Inferior parietal cortex (tissue), 1 donor: ENCODE results near the gene CHCHD4.
"Not testable (repeated sequence)": the region's sequence is repeated elsewhere in the genome, so short reads cannot be mapped to it uniquely, and the experiment has no call there.

Experiments used
- DNase-seq: peaks from one replicate; pipeline ENCODE4 v3.0.0-alpha.2; 2016; ENCODE audit errors: extremely low spot score

CHCHD4 gene

DNA sequence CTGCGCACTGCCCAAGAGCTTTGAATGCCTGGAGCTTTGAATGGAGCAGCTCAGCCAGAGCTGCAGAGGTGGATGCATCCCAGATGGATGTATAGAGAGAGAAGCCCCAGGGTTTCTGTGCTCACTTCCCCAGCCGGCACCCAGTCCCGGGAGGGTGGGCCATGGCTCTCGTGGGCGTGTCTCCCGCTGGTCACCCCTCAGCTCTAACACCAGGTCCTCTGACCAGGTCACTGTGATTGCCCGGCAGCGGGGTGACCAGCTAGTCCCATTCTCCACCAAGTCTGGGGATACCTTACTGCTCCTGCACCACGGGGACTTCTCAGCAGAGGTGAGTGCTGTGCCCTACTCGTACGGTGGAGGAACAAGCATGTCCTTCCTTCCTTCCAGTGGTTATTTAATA is 10.9 kb upstream of the CHCHD4 start:
- DNase-seq, result no peak

DNA sequence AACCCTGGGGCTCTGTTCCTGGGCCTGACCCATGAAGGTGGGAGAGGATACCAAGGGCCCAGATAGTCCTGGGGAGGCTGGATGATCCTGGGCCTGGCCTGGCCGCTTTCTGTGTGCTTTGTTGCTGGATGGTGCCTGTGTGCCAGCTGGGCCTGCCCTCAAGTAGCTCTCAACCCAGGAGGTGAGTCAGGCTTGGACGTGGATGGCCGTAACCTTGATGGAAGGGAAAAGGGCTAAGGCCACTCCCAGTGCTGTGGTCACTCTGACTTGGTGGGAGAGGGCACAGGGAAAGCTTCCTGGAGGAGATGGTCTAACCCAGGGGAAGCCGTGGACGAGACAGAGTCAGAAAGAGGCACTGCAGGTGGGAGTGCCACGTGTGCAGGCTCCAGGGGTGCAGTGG is 9.6 kb upstream of the CHCHD4 start:
- DNase-seq, result no peak

DNA sequence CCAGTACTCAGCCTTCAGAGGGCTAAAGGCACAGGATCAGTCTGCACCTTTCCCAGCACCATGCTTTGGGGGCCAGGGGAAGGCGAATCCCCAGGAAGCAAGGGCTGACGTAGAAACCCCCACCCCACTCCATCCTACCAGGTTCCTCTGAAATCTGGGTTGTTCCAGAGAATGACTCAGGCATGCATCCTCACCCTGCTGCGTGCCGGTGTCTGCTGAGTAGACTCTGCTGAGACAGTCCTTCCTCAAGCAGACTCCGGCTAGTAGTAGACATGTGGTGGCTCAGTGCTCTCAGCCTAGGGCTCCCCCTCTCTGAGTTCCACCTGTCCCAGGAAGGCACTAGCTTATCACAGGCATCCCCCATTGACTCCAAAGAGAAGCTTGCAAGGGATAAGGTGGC is 9.2 kb upstream of the CHCHD4 start:
- DNase-seq, result no peak

DNA sequence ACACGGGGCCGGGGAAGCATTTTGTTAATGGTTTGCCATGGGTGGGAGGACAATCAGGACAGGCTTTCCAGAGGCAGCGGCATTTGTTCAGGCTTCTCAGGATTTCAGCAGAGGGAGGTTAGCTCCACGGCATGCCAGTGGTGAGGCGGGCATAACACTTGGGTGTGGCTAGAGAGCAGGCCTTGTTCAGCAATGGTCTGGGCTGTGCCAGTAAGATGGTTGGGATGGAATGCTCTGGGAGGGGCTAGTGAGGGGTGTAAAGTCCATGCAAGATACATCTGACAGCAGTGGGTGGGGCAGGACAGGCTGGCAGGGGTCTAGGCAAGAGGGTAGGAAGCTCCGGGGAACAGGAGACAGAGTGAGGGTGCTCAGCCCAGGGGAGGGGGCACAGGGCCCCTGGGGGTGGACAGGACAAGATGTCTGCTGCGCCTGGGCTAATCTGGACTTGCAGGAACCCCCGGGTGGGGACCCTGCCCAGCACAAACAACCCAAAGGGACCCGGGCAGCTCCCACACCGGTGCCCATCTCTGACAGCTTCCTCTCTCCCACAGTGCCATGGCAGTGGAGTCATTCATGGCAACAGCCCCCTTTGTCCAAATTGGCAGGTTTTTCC is 8.6 kb upstream of the CHCHD4 start:
- DNase-seq, result no peak

DNA sequence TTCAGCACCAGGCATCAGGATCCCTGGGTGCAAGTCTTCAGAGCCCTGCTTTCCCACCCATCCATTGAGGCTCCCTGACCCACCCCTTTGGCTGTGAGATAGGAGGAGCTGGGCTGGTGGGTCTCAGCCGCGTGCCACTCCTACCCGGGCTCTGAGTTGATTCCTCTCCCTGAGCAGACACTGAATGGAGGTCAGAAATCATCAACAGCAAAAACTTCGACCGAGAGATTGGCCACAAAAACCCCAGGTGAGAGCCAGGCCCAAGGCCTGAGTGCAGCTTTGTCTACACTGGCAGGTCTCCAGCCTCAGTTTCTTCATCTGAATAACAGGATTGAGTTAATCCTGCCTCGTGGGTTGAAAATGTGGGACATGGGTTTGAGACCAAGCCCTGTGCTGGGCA is 8.0 kb upstream of the CHCHD4 start:
- no peak for DNase-seq

DNA sequence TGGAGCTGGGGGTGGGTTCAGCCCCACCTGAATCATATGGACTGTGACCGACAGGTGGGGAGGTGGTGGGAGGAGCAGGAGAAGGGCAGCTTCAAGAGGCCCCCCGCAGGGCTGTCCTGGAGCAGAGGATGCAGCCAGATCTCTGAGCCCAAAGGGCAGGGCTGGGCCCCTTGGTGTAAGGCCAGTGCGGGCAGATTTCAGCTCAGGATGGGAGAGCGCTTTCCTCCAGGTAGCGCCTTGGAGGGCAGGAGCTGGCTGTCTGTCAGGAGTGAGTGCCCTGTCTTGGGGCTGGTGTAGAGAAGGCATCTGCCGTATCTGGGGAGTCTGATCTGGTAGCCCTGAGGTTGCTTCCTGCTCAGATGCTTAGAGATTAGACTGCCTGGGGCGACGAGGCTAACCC is 7.5 kb upstream of the CHCHD4 start:
- DNase-seq, result no peak

DNA sequence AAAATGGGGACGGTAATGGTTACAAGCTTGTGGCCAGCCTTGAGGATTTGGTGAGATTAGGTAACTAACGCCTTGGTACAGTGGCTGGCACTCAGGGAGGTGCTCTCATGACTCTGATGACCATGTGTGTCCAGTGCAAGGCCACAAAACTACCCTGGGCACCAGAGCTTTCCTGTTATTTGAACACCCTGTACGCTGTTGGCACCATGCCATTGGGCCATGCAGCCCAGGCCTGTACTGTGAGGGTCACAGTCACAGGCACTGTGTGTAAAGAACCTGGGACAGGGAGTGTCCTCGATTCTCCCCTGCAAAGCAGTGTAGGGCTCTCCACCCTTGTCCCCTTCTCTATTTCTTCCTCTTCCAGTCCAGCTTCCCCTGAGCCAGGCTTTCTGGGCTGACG is 6.5 kb upstream of the CHCHD4 start:
- no peak for DNase-seq

DNA sequence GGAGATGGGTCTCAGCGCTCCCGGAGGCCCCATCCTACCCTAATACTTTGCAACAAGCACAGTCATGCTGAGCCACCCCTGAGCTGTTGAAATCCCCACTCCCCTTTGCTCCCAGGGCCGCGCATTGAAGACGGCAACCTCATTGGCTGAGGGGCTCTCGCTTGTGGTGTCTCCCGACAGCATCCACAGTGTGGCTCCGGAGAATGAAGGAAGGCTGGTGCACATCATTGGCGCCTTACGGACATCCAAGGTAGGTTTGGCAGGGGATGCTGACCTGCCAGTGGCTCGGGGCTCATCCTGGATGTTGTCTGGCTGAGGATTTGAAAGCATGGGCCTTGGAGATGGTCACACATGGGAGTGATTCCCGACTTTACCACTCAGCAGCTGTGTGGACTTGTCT is 6.0 kb upstream of the CHCHD4 start:
- DNase-seq, result no peak

DNA sequence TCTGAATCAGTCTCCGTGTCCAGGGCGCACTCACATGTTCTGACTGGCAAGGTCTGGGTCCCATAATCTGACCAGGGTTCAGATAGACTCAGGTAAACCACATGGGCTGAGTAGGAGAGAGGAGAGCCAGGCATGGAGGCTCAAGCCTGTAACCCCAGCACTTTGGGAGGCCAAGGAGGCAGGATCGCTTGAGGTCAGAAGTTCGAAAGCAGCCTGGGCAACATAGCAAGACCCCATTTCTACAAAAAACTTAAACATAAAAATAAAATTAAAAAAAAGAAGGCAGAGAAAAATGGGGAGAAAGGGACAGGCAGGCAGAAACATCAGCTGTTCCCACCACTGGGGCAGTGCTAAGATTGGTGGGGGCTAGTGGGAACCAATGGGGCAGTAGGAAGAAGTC is 5.6 kb upstream of the CHCHD4 start:
- DNase-seq, result no peak

DNA sequence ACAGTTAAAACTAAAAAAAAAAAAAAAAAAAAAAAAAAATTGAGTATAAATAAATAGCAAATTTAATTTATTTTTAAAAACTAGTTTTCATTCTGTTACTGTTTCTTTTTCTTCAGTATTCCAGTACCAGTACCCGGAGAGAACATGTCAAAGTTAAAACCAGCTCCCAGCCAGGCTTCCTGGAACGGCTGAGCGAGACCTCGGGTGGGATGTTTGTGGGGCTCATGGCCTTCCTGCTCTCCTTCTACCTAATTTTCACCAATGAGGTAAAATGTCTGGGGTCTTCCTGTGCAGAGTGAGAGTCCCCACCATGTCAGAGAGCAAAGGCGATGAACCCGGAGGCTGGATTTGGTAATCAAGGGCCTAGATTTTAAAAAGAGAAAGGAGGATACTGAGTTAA is 4.6 kb upstream of the CHCHD4 start:
- DNase-seq, result no peak

DNA sequence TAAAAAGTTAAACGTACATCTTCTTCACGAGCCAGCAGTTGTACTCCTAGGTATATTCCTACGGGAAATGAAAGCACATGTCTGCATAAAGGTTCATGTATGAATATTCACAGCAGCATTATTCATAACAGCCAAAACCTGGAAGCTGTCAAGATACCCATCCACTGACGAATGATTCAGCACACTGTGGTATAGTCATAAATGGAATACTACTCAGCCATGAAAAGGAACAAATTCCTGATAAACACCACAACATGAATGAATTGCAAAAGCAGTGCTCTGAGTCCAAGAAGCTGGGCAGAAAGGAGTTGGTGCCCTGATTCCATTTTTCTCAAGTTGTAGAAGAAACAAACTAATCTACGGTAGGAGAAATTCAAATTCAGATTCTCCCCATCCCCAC is 4.1 kb upstream of the CHCHD4 start:
- DNase-seq, result no peak

DNA sequence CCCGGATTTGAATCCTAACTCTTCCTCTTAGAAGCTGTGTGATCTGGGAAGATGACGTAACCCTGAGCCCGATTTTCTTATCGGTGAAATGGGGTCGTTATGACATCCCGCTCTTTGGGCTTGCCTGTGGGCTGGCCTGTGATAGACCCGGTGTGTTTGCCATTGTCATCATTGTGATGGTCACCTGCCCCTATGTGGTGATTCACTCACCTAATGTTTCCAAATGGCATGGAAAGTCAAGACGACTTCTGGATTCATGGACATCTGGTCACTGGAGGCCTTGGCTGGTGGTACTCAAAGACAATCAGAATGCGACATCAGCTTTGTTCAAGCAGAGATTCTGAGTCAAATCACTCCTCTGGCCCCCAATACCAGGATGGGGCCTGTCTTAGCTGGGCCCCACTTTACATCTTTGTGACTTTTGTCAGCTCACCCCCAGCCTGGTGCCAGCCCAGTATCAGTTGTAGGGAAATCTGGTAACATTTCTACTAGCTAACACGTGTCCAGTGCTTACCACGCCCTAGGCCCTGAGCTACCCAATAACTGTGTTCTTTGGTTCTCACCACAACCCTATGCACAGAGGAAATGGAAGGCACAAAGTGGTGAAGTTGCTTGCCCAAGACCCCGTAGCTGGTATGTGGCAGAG is 3.0 kb upstream of the CHCHD4 start:
- no peak for DNase-seq

DNA sequence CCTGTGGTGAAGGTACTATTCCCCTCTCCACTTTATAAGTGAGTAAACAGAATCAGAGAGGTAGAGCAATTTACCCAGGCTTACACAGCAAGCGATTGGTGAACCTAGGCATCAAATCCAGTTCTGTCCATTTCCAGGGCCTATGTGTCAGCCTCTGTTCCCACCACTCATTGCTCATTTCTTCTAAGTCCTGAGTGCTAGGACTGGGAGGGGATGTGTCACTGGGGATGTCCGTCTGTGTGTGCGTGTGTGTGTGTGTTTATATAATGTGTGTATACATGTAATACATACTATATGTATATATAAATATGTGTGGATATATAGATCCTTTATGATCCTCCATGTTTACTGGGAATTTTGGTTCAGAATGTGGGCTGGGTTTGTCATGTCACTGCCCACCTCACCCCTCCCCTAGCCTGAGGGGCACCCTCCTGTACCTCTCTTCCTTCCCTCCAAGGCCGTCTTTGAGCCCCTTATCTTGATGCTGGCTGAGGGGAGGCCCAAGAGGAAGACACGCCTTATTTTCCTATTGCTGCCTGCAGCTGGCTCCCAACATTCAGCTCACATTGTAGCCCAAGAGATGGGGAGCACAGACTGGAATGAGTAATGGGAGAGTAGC is 2.3 kb upstream of the CHCHD4 start:
- DNase-seq, result no peak

DNA sequence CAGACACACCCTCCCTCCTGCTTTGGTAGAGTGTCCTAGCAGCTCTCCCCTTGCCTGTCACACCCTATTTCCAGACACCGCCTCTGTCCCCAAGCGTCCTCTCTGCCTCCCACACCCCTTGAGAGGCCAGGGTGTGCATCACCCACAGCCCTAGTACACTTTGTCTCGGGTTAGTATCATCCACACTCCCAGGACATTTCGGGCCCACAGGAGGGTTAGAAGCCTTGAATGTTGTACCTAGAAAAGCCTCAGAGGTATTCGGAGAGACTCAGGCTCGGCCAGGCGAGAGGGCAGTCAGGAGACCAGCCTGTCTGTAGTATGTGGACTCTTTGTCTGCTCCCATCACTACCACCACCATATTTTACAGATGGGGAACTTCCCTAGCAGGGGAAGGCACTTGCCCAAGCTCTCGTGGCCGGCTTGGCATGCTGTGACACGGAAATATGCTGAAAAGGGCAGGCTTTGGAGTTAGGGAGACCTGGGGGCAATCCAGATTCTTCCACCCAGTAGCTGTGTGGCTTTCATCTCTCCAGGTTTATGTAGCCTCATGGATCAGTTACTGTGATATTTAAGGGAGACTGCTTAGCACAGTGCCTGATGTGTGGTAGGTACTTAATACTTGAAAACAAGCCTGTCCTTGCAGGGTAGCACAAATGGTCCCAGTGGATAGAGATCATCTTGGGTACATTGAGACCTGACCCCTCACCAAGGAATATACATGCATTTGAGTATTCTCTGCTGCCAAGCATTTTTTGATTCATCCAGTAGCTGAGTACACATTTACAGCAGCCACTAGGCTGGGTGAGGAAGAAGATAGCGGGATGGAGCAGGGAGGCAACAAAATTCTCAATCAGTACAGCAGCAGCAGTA is 1.6 kb upstream of the CHCHD4 start:
- DNase-seq, result no peak

DNA sequence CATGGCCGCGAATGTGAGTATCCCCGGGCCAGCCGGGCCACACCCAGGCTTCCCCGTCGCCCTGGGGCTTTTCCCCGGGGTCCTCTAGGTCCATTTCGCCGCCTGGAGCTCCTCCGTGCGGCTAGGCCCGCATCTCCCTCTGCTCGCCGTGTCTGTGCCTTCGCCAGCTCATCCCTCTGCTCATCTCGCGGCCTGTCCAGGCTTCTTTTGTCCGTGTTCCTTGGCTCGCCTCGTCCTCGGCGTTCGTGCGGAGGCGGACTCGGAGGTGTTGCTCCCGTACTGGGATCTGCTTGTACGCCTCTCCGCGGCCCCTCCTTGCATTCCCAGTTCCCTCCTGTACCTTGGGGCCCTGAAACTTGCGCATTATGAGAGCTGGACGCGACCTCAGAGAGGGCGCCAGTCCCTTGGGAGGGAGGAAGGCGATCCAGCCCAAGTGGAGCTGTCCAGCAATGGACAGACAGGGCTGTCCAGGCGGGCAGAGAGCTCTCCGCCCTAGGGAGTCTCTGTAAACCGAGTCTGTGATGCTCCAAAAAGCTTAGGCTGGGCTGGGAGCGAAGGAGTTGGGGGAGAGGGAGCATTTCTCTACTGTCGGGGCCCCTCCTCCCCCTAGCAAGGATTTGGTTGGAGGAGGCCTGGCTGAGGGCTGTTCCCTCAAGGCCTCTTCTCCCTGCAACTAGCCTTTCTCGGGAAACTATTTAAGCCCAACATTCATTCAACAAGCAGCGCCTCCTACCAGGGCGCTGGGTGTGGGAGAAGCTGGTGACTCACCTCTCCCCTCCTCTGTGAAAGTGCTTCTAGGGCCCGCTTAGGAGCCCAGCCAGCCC is 735 bp upstream of the CHCHD4 start:
- DNase-seq, result peak; percentile 53

DNA sequence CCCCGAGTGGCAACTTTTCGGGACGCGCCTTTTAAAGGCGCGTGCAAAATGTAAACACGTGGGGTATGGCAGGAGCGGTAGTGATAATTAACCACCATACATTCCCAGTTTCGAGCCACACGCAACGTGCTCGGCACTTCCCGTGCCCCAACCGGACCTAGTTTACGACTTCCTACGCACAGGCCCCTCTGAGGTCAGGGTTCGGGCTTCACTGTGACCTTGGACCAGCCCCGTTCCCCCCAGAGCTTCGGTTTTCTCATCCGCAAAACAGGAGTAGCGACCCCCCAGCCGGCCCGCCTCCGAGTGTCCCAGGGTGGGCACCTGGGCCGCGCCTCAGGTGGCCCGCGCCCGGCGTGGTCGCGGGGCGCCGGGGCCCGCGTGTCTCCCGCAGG is 451 bp downstream of the CHCHD4 start:
- peak; percentile 55 for DNase-seq

DNA sequence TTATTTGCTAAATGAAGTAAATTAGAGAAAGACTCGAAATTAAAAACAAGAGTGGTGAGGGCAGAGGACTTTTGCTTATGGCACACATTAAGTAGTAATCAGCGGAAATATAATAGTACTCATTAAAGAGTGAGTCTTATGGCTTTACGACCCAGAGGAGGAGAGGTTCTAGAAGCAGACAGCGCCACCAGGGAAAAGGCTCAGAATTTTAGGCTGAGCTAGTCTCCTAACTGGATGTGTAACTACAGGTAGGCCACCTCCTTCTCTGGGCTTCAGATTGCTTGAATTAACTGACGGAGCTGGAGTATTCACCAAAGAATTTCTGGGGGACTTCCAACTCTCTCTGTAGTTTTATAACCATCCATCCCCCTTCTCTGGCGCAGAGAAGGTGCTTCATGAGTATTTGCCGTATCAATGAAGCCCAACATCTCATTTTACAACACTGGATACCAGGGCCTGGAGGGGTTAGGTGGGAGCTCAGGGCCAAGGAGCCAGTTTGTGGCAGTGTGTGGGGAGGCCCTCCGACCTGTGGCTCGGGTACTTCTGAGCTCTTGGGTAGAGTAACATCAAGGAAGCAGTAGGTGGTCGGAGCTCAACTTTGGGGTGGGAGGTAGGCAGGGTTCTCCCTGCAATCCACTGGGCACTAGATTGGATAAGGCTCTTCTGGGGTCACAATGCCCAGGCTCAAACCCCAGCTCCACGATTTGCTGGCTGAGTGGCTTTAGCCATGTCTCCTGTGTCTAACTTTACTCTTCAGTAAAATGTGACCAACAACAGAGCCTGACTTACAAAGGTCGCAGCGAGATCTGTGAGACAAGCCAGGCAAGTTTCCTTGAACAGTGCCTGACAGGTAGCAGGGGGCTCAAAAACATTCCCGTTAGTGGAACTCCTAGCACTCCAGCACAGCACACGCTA is 1.1 kb downstream of the CHCHD4 start:
- DNase-seq, result no peak

DNA sequence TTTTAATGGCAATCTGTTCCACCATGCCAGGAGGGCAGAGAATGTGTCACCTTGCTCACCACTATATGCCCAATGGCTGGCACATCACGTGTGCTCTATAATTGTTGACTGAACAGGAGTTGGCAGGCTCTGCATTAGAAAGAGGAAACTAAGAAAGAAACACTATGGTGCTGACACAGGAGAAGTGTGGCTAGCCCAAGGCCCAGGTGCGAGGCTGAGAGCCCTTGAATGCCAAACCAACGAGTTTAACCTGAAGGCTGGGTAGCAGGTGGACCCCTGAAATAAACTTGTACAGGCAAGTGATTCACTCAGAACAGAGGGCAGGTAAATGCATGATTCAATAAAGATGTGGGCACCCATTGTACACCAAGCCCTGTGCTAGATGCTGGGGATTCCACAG is 2.4 kb downstream of the CHCHD4 start:
- DNase-seq, result no peak

DNA sequence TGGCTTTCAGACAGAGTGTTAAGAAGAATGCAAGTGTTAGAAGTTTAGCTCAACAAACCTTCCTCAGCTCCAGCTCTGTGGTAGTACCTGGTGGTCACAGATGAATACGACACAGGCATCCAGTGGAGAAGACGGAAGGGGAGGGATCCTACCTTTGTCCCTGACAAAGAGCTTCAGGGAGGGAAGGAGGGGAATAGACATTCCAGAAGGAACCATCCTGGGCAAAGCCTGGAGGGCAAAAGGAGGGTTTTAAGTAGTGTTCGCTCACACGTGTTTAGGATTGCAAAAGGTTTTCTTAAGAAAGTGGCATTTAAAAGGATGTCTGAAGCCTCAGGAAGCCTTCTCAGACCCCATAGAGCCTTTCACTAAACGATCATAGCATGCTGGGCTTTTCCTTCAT is 2.8 kb downstream of the CHCHD4 start:
- no peak for DNase-seq

DNA sequence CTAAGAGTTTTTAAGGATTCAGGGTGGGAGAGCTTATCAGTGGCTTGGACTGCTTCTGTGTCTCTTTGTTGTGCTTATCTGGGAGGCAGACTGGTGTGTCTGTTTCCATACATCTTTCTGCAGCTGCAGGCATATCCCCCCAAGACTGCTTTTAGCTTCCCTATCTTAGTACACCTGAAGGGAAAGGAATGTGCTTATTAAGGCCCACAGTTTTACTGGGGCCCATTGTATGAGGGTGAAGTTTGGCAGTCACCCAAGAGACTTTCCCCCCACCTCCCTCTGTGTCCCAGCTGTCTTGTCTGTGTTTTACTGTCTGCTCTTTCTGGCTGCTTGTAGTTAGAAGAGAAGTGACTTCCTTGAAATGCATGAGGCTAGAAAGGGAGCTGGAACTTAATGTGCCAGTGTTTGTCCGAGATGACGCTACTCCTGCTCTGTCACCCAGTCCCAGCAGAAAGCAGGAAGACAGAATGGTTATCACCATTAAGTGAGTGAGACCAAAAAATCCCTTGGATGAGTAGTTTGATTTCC is 3.7 kb downstream of the CHCHD4 start:
- DNase-seq, result not testable (repeated sequence)
